Sigmoid colon (tissue), 4 donors: ENCODE measurements around the gene NUCKS1.
"Not testable (repeated sequence)": the region's sequence is repeated elsewhere in the genome, so short reads cannot be mapped to it uniquely, and the experiment has no call there.

Experiments
- POLR2A ChIP-seq, 2 donors: fragments of 450-650 bp; IDR thresholded peaks; one replicate each; pipeline ENCODE4 v1.6.1; 2016; ENCODE audit warnings: antibody characterized with exemption in 2 of 2, mild to moderate bottlenecking in 2 of 2, moderate library complexity in 2 of 2
- POLR2AphosphoS5 ChIP-seq, 4 donors: sonication (generic); formaldehyde crosslinking; IDR thresholded peaks; one replicate each; pipeline ENCODE4 v1.6.1; 2017; ENCODE audit warnings: antibody characterized with exemption in 4 of 4
- TF ChIP-seq, protein P1 (sequence below), 4 experiments: fragments of 450-650 bp in 3 of 4; fragments of 200-600 bp in 1 of 4; IDR thresholded peaks; one replicate each; pipeline ENCODE4 v1.5.1; 2016 to 2019; ENCODE audit warnings: antibody characterized with exemption in 4 of 4, mild to moderate bottlenecking in 3 of 4, moderate library complexity in 2 of 4

DNA sequence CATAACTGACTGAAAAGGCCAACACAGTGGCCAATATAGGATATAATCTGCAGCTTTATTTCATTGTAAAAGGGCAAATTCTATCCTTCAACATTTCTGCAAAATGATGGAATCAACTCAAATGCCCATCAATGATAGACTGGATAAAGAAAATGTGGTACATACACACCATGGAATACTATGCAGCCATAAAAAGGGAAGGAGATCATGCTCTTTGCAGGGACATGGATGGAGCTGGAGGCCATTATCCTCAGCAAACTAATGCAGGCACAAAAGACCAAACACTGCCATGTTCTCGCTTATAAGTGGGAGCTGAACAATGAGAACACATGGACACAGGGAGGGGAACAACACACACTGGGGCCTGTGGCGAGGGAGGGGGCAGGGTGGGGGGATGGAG is 29.2 kb downstream of the NUCKS1 start:
- TF ChIP-seq POLR2A, POLR2AphosphoS5 (IDR thresholded peaks at IDR 0.05): not testable (repeated sequence)
- TF ChIP-seq, protein P1, sequence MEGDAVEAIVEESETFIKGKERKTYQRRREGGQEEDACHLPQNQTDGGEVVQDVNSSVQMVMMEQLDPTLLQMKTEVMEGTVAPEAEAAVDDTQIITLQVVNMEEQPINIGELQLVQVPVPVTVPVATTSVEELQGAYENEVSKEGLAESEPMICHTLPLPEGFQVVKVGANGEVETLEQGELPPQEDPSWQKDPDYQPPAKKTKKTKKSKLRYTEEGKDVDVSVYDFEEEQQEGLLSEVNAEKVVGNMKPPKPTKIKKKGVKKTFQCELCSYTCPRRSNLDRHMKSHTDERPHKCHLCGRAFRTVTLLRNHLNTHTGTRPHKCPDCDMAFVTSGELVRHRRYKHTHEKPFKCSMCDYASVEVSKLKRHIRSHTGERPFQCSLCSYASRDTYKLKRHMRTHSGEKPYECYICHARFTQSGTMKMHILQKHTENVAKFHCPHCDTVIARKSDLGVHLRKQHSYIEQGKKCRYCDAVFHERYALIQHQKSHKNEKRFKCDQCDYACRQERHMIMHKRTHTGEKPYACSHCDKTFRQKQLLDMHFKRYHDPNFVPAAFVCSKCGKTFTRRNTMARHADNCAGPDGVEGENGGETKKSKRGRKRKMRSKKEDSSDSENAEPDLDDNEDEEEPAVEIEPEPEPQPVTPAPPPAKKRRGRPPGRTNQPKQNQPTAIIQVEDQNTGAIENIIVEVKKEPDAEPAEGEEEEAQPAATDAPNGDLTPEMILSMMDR (IDR thresholded peaks at IDR 0.05) = not testable (repeated sequence)
